OCI-LY1 (cell line): ENCODE measurements around the gene ZC3H11A.
A peak's percentile ranks its signal among the peaks of the same experiment; 100 is the strongest.

Source experiments
- H2AFZ ChIP-seq: fragments of 200-600 bp; sonication (generic), shearing (Covaris generic); 2 replicates; pipeline ENCODE4 v1.6.0; 2014; ENCODE audit warnings: antibody characterized with exemption, mild to moderate bottlenecking, low read length
- H3F3A ChIP-seq: fragments of 200-600 bp; sonication (generic), shearing (Covaris generic); 2 replicates; pipeline ENCODE4 v1.6.0; 2014; ENCODE audit warnings: mild to moderate bottlenecking, antibody characterized with exemption, low read length, moderate library complexity; ENCODE audit not compliant: insufficient read depth
- H3K27ac ChIP-seq: fragments of 200-600 bp; sonication (generic); 2 replicates; pipeline ENCODE4 v1.5.1; 2014; ENCODE audit warnings: low read length, mixed run types, mild to moderate bottlenecking, low read depth; ENCODE audit not compliant: poor library complexity, severe bottlenecking
- H3K27me3 ChIP-seq: fragments of 200-600 bp; sonication (generic); 2 replicates; pipeline ENCODE4 v1.6.0; 2014; ENCODE audit warnings: antibody characterized with exemption, mild to moderate bottlenecking, low read length, moderate library complexity; ENCODE audit not compliant: insufficient read depth
- H3K36me3 ChIP-seq: fragments of 200-600 bp; sonication (generic); 2 replicates; pipeline ENCODE4 v1.6.1; 2014; ENCODE audit warnings: mild to moderate bottlenecking, antibody characterized with exemption, low read length, moderate library complexity, mixed read lengths; ENCODE audit not compliant: insufficient read depth
- H3K4me1 ChIP-seq: fragments of 200-600 bp; sonication (generic); 2 replicates; pipeline ENCODE4 v1.5.1; 2014; ENCODE audit warnings: mild to moderate bottlenecking, low read length, moderate library complexity; ENCODE audit not compliant: insufficient read depth, severe bottlenecking
- H3K4me2 ChIP-seq: fragments of 200-600 bp; sonication (generic), shearing (Covaris generic); 2 replicates; pipeline ENCODE4 v1.6.1; 2014; ENCODE audit warnings: low read length
- H3K4me3 ChIP-seq: fragments of 200-600 bp; sonication (generic); 2 replicates; pipeline ENCODE4 v1.5.1; 2014; ENCODE audit warnings: low read length, low read depth, mild to moderate bottlenecking, mixed read lengths; ENCODE audit not compliant: poor library complexity, severe bottlenecking
- H3K79me2 ChIP-seq: fragments of 200-600 bp; shearing (Covaris generic); 2 replicates; pipeline ENCODE4 v1.6.1; 2016; ENCODE audit warnings: mixed run types, low read length, mixed read lengths; ENCODE audit not compliant: insufficient read depth
- H3K9ac ChIP-seq: fragments of 200-600 bp; sonication (generic), shearing (Covaris generic); 2 replicates; pipeline ENCODE4 v1.6.1; 2014; ENCODE audit warnings: mild to moderate bottlenecking, low read length, mixed read lengths
- H3K9me2 ChIP-seq: fragments of 200-600 bp; sonication (generic), shearing (Covaris generic); 2 replicates; pipeline ENCODE4 v1.6.1; 2014; ENCODE audit warnings: low read depth, mild to moderate bottlenecking, low read length, mixed read lengths
- H3K9me3 ChIP-seq: fragments of 200-600 bp; shearing (Covaris generic); 2 replicates; pipeline ENCODE4 v1.6.1; 2014; ENCODE audit warnings: low read length, mixed read lengths
- H4K20me1 ChIP-seq: fragments of 200-600 bp; sonication (generic), shearing (Covaris generic); 2 replicates; pipeline ENCODE4 v1.6.0; 2016; ENCODE audit warnings: mild to moderate bottlenecking, low read length; ENCODE audit not compliant: insufficient read depth
- CTCF ChIP-seq: fragments of 200-600 bp; sonication (generic), shearing (Covaris generic); IDR thresholded peaks from 2 replicates; pipeline ENCODE4 v1.5.1; 2017; ENCODE audit warnings: mild to moderate bottlenecking, antibody characterized with exemption, low read length, moderate library complexity, mixed read lengths
- EZH2 ChIP-seq: fragments of 200-600 bp; sonication (generic), shearing (Covaris generic); IDR thresholded peaks from 2 replicates; pipeline ENCODE4 v1.8.0; 2017; ENCODE audit warnings: borderline replicate concordance, mixed run types, mild to moderate bottlenecking, antibody characterized with exemption, low read length, moderate library complexity, mixed read lengths

ZC3H11A gene

DNA sequence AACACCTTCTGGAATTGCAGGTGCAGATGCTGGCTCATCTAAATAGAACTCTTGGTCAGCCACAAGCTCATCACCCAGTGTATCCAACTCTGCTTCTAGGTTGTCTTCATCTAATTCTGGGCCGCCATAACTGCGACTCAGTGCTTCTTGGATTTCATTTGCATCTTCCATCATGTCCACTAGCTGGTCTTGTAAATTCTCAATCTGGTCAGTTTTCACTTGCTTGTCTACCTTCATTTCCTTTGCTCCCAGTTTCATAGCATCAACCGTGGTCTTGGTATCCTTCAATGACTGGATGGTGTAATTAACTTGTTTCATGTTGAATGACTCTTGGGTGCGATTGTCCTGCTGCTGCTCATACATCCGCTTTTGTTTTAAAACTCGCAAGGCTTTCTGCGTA is 10.3 kb downstream of the ZC3H11A start:
- TF ChIP-seq CTCF (no peak), EZH2 (no peak)
- Histone ChIP-seq H3K4me3 (no peak overlapping the region), H3K9ac (no peak overlapping the region), H3K4me2 (no peak overlapping the region), H2AFZ (no peak overlapping the region), H3K36me3 (peaks cover 77% of the 10 kb centered on the region), H4K20me1 (no peaks in the 10 kb centered on the region), H3K9me2 (no peaks in the 10 kb centered on the region), H3F3A (no peaks in the 10 kb centered on the region), H3K79me2 (peaks cover 61% of the 10 kb centered on the region), H3K4me1 (no peaks in the 10 kb centered on the region), H3K9me3 (no peaks in the 10 kb centered on the region), H3K27ac (no peak overlapping the region), H3K27me3 (no peaks in the 10 kb centered on the region)

DNA sequence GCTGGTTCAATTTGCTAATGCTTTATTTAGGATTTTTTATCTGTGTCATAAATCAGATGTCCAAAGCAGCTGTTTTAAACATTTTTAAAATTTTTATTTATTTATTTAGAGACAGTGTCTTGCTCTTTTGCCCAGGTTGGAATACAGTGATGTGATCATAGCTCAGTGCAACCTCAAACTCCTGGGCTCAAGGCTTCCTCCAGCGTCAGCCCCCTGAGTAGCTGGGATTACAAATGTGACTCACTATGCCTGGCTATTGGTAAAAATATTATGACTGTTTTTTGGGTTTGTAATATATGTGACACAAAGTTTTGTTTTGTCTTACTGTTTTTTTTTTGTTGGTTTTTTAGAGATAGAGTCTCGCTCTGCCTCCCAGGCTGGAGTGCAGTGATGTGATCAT is 11.8 kb downstream of the ZC3H11A start:
- Histone ChIP-seq H3K9me3 (no peaks in the 10 kb centered on the region), H3K79me2 (peaks cover 49% of the 10 kb centered on the region), H3K9ac (no peak overlapping the region), H3K4me3 (no peak overlapping the region), H2AFZ (no peak overlapping the region), H3K4me1 (no peaks in the 10 kb centered on the region), H3K4me2 (no peak overlapping the region), H3K27me3 (no peaks in the 10 kb centered on the region), H3F3A (no peaks in the 10 kb centered on the region), H3K9me2 (no peaks in the 10 kb centered on the region), H3K27ac (no peak overlapping the region), H4K20me1 (no peaks in the 10 kb centered on the region), H3K36me3 (peaks cover 73% of the 10 kb centered on the region)
- TF ChIP-seq EZH2 (no peak), CTCF (no peak)

DNA sequence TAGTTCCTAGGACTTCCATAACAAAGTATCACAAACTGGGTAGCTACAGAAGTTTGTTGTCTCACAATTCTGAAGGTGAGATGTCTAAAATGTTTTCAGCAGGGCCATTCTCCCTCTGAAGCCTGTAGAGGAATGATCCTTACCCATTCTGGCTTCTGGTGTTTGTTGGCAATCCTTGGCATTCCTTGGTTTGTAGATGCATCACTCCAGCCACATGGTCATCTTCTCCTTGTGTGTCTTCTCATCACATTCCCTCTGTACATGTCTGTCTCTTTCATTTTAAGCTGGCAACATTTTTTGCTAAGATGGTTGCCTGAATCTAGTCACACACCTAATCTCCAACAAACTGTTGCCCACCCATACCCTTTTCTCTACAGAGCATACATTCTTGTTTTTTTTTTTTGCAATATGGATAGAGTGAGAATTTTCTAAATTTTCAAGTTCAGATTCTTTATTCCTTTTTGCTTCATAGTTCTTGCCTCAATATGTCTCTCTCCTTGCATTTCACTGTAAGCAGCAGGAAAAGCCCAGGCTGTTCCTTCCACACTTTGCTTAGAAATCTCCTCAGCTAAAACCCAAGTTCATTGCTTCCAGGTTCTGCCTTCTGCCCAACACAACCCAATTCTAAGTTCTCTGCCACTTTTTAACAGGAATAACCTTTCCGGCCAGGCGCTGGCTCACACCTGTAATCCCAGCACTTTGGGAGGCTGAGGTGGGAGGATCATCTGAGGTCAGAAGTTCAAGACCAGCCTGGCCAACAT is 18.3 kb downstream of the ZC3H11A start:
- Histone ChIP-seq H3K79me2 (peaks cover 8% of the 10 kb centered on the region; the same call in 1 of the 2 replicates), H3K27ac (peak overlapping the region; percentile 27), H3K9me2 (no peaks in the 10 kb centered on the region), H3F3A (peaks cover 10% of the 10 kb centered on the region; the same call in 1 of the 2 replicates), H3K4me3 (no peak overlapping the region), H3K9me3 (no peaks in the 10 kb centered on the region), H4K20me1 (no peaks in the 10 kb centered on the region), H3K36me3 (peaks cover 61% of the 10 kb centered on the region), H3K4me1 (peaks cover 27% of the 10 kb centered on the region), H2AFZ (no peak overlapping the region), H3K27me3 (no peaks in the 10 kb centered on the region), H3K4me2 (no peak overlapping the region), H3K9ac (no peak overlapping the region)
- TF ChIP-seq CTCF (no peak), EZH2 (no peak)
